ENCODE measurements around the gene SMAD3. TPM values are rescaled to one million over a fixed set of nuclear protein-coding genes. Genes with fewer than 3 reads are reported as not detected.
"Not testable (repeated sequence)": the region's sequence is repeated elsewhere in the genome, so short reads cannot be mapped to it uniquely, and the experiment has no call there.

The SMAD3 gene
- total and polyA plus RNA-seq, 2 experiments from 2014 or later: 30.8 to 34.0 TPM

- Histone ChIP-seq H4K20me1 (ENCODE audit: insufficient read depth) (no peaks in the 10 kb centered on the region), H3K27ac (peak overlapping the region; percentile 88), H3F3A (ENCODE audit: insufficient read depth) (peaks cover 69% of the 10 kb centered on the region), H2AFZ (no peak overlapping the region), H3K4me2 (ENCODE audit: unreplicated experiment) (peak overlapping the region; percentile 54), H3K4me1 (ENCODE audit: insufficient read depth) (peaks cover 80% of the 10 kb centered on the region), H3K36me3 (ENCODE audit: low read depth) (no peaks in the 10 kb centered on the region), H3K79me2 (ENCODE audit: insufficient read depth) (peaks cover 92% of the 10 kb centered on the region), H3K4me3 (0 out of 2 replicates have a peak overlapping the region, but pooled peaks have one; percentile 18), H3K27me3 (replicated peaks; ENCODE audit: insufficient read depth) (no peaks in the 10 kb centered on the region), H3K9me2 (ENCODE audit: insufficient read depth) (no peaks in the 10 kb centered on the region), H3K9ac (peak overlapping the region; percentile 76), H3K9me3 (ENCODE audit: low read depth) (no peaks in the 10 kb centered on the region)
- in situ Hi-C loops (cut with MboI): no loop called here
- DNase-seq: no peak
- no peak for TF ChIP-seq EZH2 (IDR thresholded peaks at IDR 0.05; ENCODE audit: insufficient read depth, poor library complexity, severe bottlenecking)
- no peak for TF ChIP-seq EZH2phosphoT487 (IDR thresholded peaks at IDR 0.05; ENCODE audit: insufficient read depth, low read depth)
- 64 to 67% methylated on average over 9 of the region's 9 CpGs for WGBS, 2 experiments (ENCODE audit: low coverage in 1 of 2, low lambda C conversion rate in 2 of 2, missing lambda C conversion rate in 2 of 2)
Observed at GRCh38 chr15:67120009-67120838, 54.8 kb downstream of the SMAD3 start.

GRCh38 chr15:67120839-67121643 is 55.6 kb downstream of the SMAD3 start:
- H3K4me1 ChIP-seq (ENCODE audit: insufficient read depth): peaks cover 79% of the 10 kb centered on the region
- H3K9ac ChIP-seq: peak overlapping the region; percentile 76
- peak overlapping the region; percentile 54 for H3K4me2 ChIP-seq (ENCODE audit: unreplicated experiment)
- H3K4me3 ChIP-seq: peak overlapping the region; percentile 18; the same call in 1 of the 2 replicates
- no peaks in the 10 kb centered on the region for H3K9me2 ChIP-seq (ENCODE audit: insufficient read depth)
- no peak overlapping the region for H2AFZ ChIP-seq
- in situ Hi-C loops (cut with MboI): no loop called here
- H3F3A ChIP-seq (ENCODE audit: insufficient read depth): peaks cover 75% of the 10 kb centered on the region
- TF ChIP-seq EZH2phosphoT487 (IDR thresholded peaks at IDR 0.05; ENCODE audit: insufficient read depth, low read depth): no peak
- no peak for TF ChIP-seq EZH2 (IDR thresholded peaks at IDR 0.05; ENCODE audit: insufficient read depth, poor library complexity, severe bottlenecking)
- peaks cover 84% of the 10 kb centered on the region for H3K79me2 ChIP-seq (ENCODE audit: insufficient read depth)
- peak; percentile 90 for DNase-seq
- peak overlapping the region; percentile 88 for H3K27ac ChIP-seq
- H3K27me3 ChIP-seq (replicated peaks; ENCODE audit: insufficient read depth): no peaks in the 10 kb centered on the region
- no peaks in the 10 kb centered on the region for H3K9me3 ChIP-seq (ENCODE audit: low read depth)
- no peaks in the 10 kb centered on the region for H4K20me1 ChIP-seq (ENCODE audit: insufficient read depth)
- WGBS, 2 experiments (ENCODE audit: low coverage in 1 of 2, low lambda C conversion rate in 2 of 2, missing lambda C conversion rate in 2 of 2): 7 to 8% methylated on average over 26 to 27 of the region's 27 CpGs
- no peaks in the 10 kb centered on the region for H3K36me3 ChIP-seq (ENCODE audit: low read depth)

- H3K4me2 ChIP-seq (ENCODE audit: unreplicated experiment): peak overlapping the region; percentile 54
- H3K9me2 ChIP-seq (ENCODE audit: insufficient read depth): no peaks in the 10 kb centered on the region
- peak overlapping the region; percentile 76 for H3K9ac ChIP-seq
- peak overlapping the region; percentile 3; the same call in 1 of the 2 replicates for H3K4me3 ChIP-seq
- H3K36me3 ChIP-seq (ENCODE audit: low read depth): no peaks in the 10 kb centered on the region
- TF ChIP-seq EZH2phosphoT487 (IDR thresholded peaks at IDR 0.05; ENCODE audit: insufficient read depth, low read depth): no peak
- no peak for TF ChIP-seq EZH2 (IDR thresholded peaks at IDR 0.05; ENCODE audit: insufficient read depth, poor library complexity, severe bottlenecking)
- in situ Hi-C loops (cut with MboI): no loop called here
- 82 to 84% methylated on average over 10 of the region's 10 CpGs for WGBS, 2 experiments (ENCODE audit: low coverage in 1 of 2, low lambda C conversion rate in 2 of 2, missing lambda C conversion rate in 2 of 2)
- H3K79me2 ChIP-seq (ENCODE audit: insufficient read depth): peaks cover 84% of the 10 kb centered on the region
- no peak for DNase-seq
- H3K9me3 ChIP-seq (ENCODE audit: low read depth): no peaks in the 10 kb centered on the region
- H3K4me1 ChIP-seq (ENCODE audit: insufficient read depth): peaks cover 86% of the 10 kb centered on the region
- H3K27ac ChIP-seq: peak overlapping the region; percentile 88
- H2AFZ ChIP-seq: no peak overlapping the region
- peaks cover 83% of the 10 kb centered on the region for H3F3A ChIP-seq (ENCODE audit: insufficient read depth)
- H3K27me3 ChIP-seq (replicated peaks; ENCODE audit: insufficient read depth): no peaks in the 10 kb centered on the region
- H4K20me1 ChIP-seq (ENCODE audit: insufficient read depth): no peaks in the 10 kb centered on the region
Observed at GRCh38 chr15:67121644-67122605, 56.5 kb downstream of the SMAD3 start.

- 81 to 97% methylated on average over 4 to 5 of the region's 5 CpGs for WGBS, 2 experiments (ENCODE audit: low coverage in 1 of 2, low lambda C conversion rate in 2 of 2, missing lambda C conversion rate in 2 of 2)
- H4K20me1 ChIP-seq (ENCODE audit: insufficient read depth); H3K4me2 ChIP-seq (ENCODE audit: unreplicated experiment); H3K9ac ChIP-seq; H3K27me3 ChIP-seq (replicated peaks; ENCODE audit: insufficient read depth); DNase-seq; H2AFZ ChIP-seq; H3K4me3 ChIP-seq; H3K9me3 ChIP-seq (ENCODE audit: low read depth); H3K36me3 ChIP-seq (ENCODE audit: low read depth); in situ Hi-C loops (cut with MboI); H3K9me2 ChIP-seq (ENCODE audit: insufficient read depth): not testable (repeated sequence)
- H3K79me2 ChIP-seq (ENCODE audit: insufficient read depth): peaks cover 83% of the 10 kb centered on the region
- H3K4me1 ChIP-seq (ENCODE audit: insufficient read depth): peaks cover 86% of the 10 kb centered on the region
- H3K27ac ChIP-seq: peak overlapping the region; percentile 88; the same call in 1 of the 2 replicates
- peaks cover 91% of the 10 kb centered on the region for H3F3A ChIP-seq (ENCODE audit: insufficient read depth)
Observed at GRCh38 chr15:67122816-67123215, 57.4 kb downstream of the SMAD3 start.

GRCh38 chr15:67123291-67123690 is 57.9 kb downstream of the SMAD3 start:
- 77 to 84% methylated on average over 8 of the region's 8 CpGs for WGBS, 2 experiments (ENCODE audit: low coverage in 1 of 2, low lambda C conversion rate in 2 of 2, missing lambda C conversion rate in 2 of 2)
- H2AFZ ChIP-seq; H3K36me3 ChIP-seq (ENCODE audit: low read depth); H4K20me1 ChIP-seq (ENCODE audit: insufficient read depth); DNase-seq; H3K27me3 ChIP-seq (replicated peaks; ENCODE audit: insufficient read depth); H3K9ac ChIP-seq; H3K4me3 ChIP-seq; H3K9me2 ChIP-seq (ENCODE audit: insufficient read depth); H3K4me2 ChIP-seq (ENCODE audit: unreplicated experiment); H3K9me3 ChIP-seq (ENCODE audit: low read depth); in situ Hi-C loops (cut with MboI): not testable (repeated sequence)
- H3F3A ChIP-seq (ENCODE audit: insufficient read depth): peaks cover 89% of the 10 kb centered on the region
- peaks cover 84% of the 10 kb centered on the region for H3K4me1 ChIP-seq (ENCODE audit: insufficient read depth)
- H3K79me2 ChIP-seq (ENCODE audit: insufficient read depth): peaks cover 79% of the 10 kb centered on the region
- peak overlapping the region; percentile 97 for H3K27ac ChIP-seq
